D721Med (cell line): ENCODE results near the gene TACC3.
A peak's percentile ranks its signal among the peaks of the same experiment; 100 is the strongest.

Source experiments
- DNase-seq: peaks from one replicate; pipeline ENCODE4 v3.0.0; 2011; ENCODE audit warnings: low spot score; ENCODE audit not compliant: insufficient read length
- FAIRE-seq: peaks from 2 replicates; lab custom pipeline; 2011; peaks lifted over from hg19 to GRCh38; lab: Jason Lieb, UNC
- TF ChIP-seq, protein P1 (sequence below): IDR thresholded peaks from 2 replicates; pipeline ENCODE4 v1.5.1; 2012; ENCODE audit warnings: mild to moderate bottlenecking, control low read depth; ENCODE audit not compliant: insufficient read depth; ENCODE audit errors: missing control alignments

The TACC3 gene

DNA sequence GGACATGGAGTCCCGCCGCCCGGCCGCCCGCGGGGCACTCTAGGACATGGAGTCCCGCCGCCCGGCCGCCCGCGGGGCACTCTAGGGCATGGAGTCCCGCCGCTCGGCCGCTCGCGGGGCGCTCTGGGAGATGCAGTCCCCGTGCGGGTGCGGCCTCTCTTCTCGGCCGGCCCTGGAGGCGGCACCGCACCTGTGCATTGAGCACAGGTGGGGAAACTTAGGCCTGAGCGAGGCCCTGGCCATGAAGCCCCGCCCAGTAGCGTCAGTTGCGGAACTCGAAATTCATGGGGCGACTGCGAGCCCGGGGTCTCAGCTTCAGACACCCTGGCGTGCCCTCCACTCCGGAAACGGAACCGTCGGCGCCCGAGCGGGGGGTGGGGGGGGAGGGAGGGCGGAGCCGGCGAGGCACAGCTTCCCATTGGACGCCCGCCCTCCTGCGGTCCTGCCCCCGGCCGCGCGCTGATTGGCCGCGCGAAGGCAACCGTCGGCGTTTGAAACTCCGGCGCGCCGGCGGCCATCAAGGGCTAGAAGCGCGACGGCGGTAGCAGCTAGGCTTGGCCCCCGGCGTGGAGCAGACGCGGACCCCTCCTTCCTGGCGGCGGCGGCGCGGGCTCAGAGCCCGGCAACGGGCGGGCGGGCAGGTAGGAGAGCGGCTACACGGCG, at the start of gene TACC3, which contains the start of gene TMEM129:
TSS of gene TACC3 (plus strand) at position 519 of the 663 bp plus-strand sequence. CDS start 1,901 bp downstream, outside the sequence.
TSS of gene TMEM129 (minus strand) at position 321 of the 663 bp plus-strand sequence. CDS start 486 bp downstream, outside the sequence.
- FAIRE-seq: no peak
- TF ChIP-seq, protein P1, sequence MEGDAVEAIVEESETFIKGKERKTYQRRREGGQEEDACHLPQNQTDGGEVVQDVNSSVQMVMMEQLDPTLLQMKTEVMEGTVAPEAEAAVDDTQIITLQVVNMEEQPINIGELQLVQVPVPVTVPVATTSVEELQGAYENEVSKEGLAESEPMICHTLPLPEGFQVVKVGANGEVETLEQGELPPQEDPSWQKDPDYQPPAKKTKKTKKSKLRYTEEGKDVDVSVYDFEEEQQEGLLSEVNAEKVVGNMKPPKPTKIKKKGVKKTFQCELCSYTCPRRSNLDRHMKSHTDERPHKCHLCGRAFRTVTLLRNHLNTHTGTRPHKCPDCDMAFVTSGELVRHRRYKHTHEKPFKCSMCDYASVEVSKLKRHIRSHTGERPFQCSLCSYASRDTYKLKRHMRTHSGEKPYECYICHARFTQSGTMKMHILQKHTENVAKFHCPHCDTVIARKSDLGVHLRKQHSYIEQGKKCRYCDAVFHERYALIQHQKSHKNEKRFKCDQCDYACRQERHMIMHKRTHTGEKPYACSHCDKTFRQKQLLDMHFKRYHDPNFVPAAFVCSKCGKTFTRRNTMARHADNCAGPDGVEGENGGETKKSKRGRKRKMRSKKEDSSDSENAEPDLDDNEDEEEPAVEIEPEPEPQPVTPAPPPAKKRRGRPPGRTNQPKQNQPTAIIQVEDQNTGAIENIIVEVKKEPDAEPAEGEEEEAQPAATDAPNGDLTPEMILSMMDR: no peak
- peak; percentile 98 for DNase-seq

DNA sequence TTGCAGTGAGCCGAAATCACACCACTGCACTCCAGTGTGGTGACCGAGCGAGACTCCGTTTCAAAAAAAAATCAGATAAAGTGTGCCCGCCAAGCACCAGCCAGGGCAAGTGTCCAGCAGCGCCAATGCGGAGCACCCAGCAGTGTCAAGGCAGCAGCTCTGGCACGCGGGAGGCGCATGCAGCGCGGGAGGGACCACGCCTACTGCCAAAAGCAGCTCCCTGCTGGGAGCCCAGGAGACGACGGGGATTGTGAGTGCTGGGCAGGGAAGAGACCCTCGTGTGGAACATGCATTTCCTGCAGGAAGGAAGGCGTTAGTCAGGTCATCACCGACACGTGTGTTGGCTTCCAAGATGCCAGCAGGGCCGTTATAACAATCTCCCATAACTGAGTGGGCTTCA, 47.6 kb upstream of the TACC3 start:
- no peak for FAIRE-seq
- TF ChIP-seq, protein P1: no peak
- DNase-seq: no peak

DNA sequence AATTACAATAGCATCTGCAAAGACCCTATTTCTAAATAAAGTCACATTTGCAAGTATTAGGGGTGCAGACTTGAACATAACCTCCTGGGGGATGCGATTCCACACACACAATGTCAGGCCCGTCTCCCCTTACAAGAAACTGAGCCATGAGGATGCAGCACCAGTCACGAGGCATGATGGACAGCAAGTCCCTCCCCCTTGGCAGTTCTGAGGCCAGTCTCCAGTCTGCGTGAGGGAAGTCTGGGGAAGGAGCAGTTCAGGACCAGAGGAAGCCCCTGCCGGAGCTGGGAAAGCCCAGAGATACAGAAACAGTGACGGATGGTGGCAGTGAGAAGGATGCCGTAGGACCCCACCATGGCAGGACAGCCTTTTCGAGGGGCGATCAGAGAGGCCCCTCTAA, 46.6 kb upstream of the TACC3 start:
- TF ChIP-seq, protein P1: no peak
- DNase-seq: no peak
- FAIRE-seq: no peak

DNA sequence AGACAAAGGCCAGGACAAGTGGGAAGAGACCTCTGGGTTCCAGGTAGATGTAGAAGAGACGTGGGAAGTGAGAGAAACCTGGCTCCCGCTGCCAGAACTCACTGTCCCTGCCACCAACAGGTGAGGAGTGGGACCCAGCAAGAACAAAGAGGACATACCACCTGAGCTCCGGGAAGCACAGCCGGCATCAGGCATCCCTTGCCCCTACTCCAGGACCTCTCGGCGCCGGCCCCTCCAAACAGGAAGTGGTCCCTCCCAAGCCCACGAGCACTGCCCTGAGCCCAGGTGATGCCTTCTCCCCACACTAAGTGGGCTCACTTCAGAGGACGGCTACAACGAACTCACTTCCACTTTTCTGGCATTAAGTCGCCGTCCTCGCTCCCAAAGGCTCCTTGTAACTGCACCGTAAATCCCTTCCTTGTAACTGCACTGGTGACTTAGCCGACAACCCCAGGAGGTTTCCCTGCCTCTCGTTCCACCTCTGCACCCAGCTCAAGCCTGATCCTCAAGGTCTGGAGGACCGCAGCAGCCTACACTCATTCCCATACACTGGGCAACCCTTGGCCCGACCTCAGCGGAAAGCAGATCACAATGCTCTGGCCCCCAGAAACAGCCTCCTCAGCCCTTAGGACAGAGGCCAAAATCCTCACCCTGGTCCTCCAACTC, 46.1 kb upstream of the TACC3 start:
- no peak for FAIRE-seq
- no peak for DNase-seq
- TF ChIP-seq, protein P1: no peak

DNA sequence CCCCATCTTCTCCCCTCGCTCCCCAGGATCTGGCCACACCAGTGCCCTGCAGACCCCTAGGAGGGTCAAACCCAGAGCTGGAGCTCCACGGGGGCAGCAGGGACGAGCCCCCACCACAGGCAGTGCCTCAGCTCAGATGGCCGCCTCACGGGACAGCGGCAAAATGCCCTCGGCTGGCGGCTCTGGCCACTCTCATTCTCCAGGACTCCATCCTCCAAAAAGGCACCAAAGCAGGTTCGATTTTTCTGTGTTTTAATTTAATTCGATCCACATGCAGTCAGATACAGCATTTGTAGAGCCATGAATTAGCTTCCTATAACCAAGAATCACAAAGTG, 45.6 kb upstream of the TACC3 start:
- DNase-seq (no peak), FAIRE-seq (no peak)
- TF ChIP-seq, protein P1: no peak

DNA sequence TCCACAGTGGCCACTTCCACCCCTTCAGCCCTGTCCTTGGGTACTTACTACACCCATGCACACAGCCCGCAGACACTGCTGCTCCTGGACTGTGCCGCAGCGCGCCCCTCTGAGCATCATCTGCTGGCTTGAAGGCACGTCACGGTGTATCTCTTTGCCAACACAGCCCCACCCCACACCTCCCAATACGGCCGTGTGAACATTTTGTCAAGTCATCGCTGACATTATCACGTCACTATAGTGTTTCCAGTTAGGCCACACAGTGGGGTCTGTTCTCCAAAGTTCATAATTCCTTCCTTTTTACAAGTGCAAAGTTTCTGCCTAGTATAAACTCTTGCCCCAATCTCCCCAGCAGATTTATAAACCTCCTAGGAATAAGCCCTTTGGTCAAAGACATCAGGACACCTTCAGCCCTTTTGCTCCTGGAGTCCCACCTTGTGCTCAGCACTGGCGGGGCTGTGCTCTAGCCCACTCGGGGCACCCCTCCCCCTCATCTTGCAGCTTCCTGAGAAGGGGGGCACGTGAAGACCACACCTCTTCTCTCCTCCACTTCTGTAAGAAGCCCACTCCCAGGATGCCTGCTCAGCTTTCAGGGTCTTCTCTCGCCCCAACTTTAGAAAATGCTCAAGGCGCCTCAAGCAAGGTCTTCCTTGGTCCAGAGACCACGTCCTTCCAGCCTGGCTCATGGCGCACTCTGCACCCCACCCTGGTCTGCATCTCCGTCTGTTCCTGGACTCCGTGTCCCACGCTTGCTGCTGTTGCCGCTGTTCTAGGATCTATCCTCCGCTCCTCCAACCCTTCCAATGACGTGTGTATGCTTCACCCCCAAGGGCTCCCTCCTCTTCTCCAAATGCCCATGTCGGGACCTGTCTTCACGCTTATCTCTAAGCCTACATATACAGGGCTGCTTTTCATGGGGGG, 44.5 kb upstream of the TACC3 start:
- DNase-seq (no peak), FAIRE-seq (no peak)
- TF ChIP-seq, protein P1: no peak
